ENCODE measurements around the gene LDLRAD4.

LDLRAD4 gene

GRCh38 chr18:13306583-13306982 lies 88.0 kb downstream of the LDLRAD4 start:
- H3K36me3 ChIP-seq: no peaks in the 10 kb centered on the region
- H3K27ac ChIP-seq: no peak overlapping the region
- H3K27me3 ChIP-seq (ENCODE audit: insufficient read depth, low read depth, severe bottlenecking): no peaks in the 10 kb centered on the region
- peaks cover 3% of the 10 kb centered on the region for H3K9me3 ChIP-seq (ENCODE audit: severe bottlenecking)
- no peak for TF ChIP-seq CTCF (IDR thresholded peaks at IDR 0.05; ENCODE audit: low read depth, low read length)
- H3K4me3 ChIP-seq (ENCODE audit: low read depth, low read length): no peak overlapping the region
- no peak for DNase-seq

- DNase-seq: no peak
- TF ChIP-seq CTCF (IDR thresholded peaks at IDR 0.05; ENCODE audit: low read depth, low read length): no peak
- Histone ChIP-seq H3K36me3 (no peaks in the 10 kb centered on the region), H3K27ac (no peak overlapping the region), H3K27me3 (ENCODE audit: insufficient read depth, low read depth, severe bottlenecking) (no peaks in the 10 kb centered on the region), H3K9me3 (ENCODE audit: severe bottlenecking) (peaks cover 3% of the 10 kb centered on the region), H3K4me3 (ENCODE audit: low read depth, low read length) (no peak overlapping the region)
Measured at GRCh38 chr18:13308369-13308768, 89.8 kb downstream of the LDLRAD4 start.

- TF ChIP-seq CTCF (IDR thresholded peaks at IDR 0.05; ENCODE audit: low read depth, low read length): no peak
- Histone ChIP-seq H3K27ac (no peak overlapping the region), H3K4me3 (ENCODE audit: low read depth, low read length) (no peak overlapping the region), H3K36me3 (no peaks in the 10 kb centered on the region), H3K9me3 (ENCODE audit: severe bottlenecking) (peaks cover 3% of the 10 kb centered on the region), H3K27me3 (ENCODE audit: insufficient read depth, low read depth, severe bottlenecking) (no peaks in the 10 kb centered on the region)
- DNase-seq: no peak
Measured at GRCh38 chr18:13309031-13309747, 90.6 kb downstream of the LDLRAD4 start.

GRCh38 chr18:13309748-13310670 lies 91.4 kb downstream of the LDLRAD4 start:
- Histone ChIP-seq H3K4me3 (ENCODE audit: low read depth, low read length) (no peak overlapping the region), H3K27me3 (ENCODE audit: insufficient read depth, low read depth, severe bottlenecking) (no peaks in the 10 kb centered on the region), H3K9me3 (ENCODE audit: severe bottlenecking) (peaks cover 3% of the 10 kb centered on the region), H3K27ac (no peak overlapping the region), H3K36me3 (no peaks in the 10 kb centered on the region)
- no peak for TF ChIP-seq CTCF (IDR thresholded peaks at IDR 0.05; ENCODE audit: low read depth, low read length)
- no peak for DNase-seq

GRCh38 chr18:13311193-13311592 lies 92.6 kb downstream of the LDLRAD4 start:
- Histone ChIP-seq H3K27ac (no peak overlapping the region), H3K27me3 (ENCODE audit: insufficient read depth, low read depth, severe bottlenecking) (no peaks in the 10 kb centered on the region), H3K4me3 (ENCODE audit: low read depth, low read length) (no peak overlapping the region), H3K36me3 (no peaks in the 10 kb centered on the region), H3K9me3 (ENCODE audit: severe bottlenecking) (peaks cover 5% of the 10 kb centered on the region)
- no peak for DNase-seq
- no peak for TF ChIP-seq CTCF (IDR thresholded peaks at IDR 0.05; ENCODE audit: low read depth, low read length)

Data from WERI-Rb-1 (cell line).